Neuronal stem cell (in vitro differentiated cells): ENCODE measurements around the gene NSF.

Source experiments
- DNase-seq: peaks from one replicate; pipeline ENCODE4 v3.0.0-alpha.2; 2013; ENCODE audit warnings: low spot score
- H2AFZ ChIP-seq: one replicate; pipeline ENCODE4 v1.6.1; 2013; ENCODE audit warnings: mild to moderate bottlenecking, low read length, inconsistent platforms
- H2AK5ac ChIP-seq: 2 replicates; pipeline ENCODE4 v1.6.1; 2013; ENCODE audit warnings: low read depth, mild to moderate bottlenecking, inconsistent platforms, low read length, moderate library complexity, mixed read lengths
- H2BK120ac ChIP-seq: 2 replicates; pipeline ENCODE4 v1.6.1; 2013; ENCODE audit warnings: low read depth, mild to moderate bottlenecking, inconsistent platforms, low read length, moderate library complexity, mixed read lengths
- H2BK12ac ChIP-seq: one replicate; pipeline ENCODE4 v1.6.1; 2013; ENCODE audit warnings: low read length, inconsistent platforms
- H2BK15ac ChIP-seq: 2 replicates; pipeline ENCODE4 v1.6.1; 2013; ENCODE audit warnings: mild to moderate bottlenecking, low read length, inconsistent platforms, mixed read lengths
- H2BK5ac ChIP-seq: one replicate; pipeline ENCODE4 v1.6.1; 2013; ENCODE audit warnings: inconsistent platforms, mild to moderate bottlenecking, low read length, moderate library complexity
- H3K14ac ChIP-seq: one replicate; pipeline ENCODE4 v1.6.1; 2013; ENCODE audit warnings: low read length, inconsistent platforms
- H3K18ac ChIP-seq: 2 replicates; pipeline ENCODE4 v1.6.1; 2013; ENCODE audit warnings: low read length, inconsistent platforms
- H3K23ac ChIP-seq: 2 replicates; pipeline ENCODE4 v1.6.1; 2013; ENCODE audit warnings: low read depth, mild to moderate bottlenecking, mixed read lengths, low read length, inconsistent platforms; ENCODE audit not compliant: poor library complexity
- H3K27ac ChIP-seq: replicated peaks from 3 replicates; pipeline ENCODE4 v1.5.1; 2013; ENCODE audit warnings: low read length, inconsistent platforms
- H3K27me3 ChIP-seq, 3 experiments: 2 replicates each; pipeline ENCODE4 v1.6.1; 2013; ENCODE audit warnings: low read length in 3 of 3, mild to moderate bottlenecking in 2 of 3, inconsistent platforms in 1 of 3, low read depth in 1 of 3, mixed read lengths in 1 of 3, moderate library complexity in 1 of 3; ENCODE audit not compliant: control insufficient read depth in 3 of 3, insufficient read depth in 3 of 3
- H3K36me3 ChIP-seq, 2 donors: replicated peaks in 1 of 2; 2 replicates each; pipeline ENCODE4 v1.6.1; 2013; ENCODE audit warnings: low read length in 2 of 2; ENCODE audit not compliant: control insufficient read depth in 2 of 2, insufficient read depth in 2 of 2
- H3K4ac ChIP-seq: 2 replicates; pipeline ENCODE4 v1.6.1; 2013; ENCODE audit warnings: inconsistent platforms, mild to moderate bottlenecking, low read length, moderate library complexity
- H3K4me1 ChIP-seq, 2 donors: 1 replicate in 1 of 2; 2 replicates in 1 of 2; pipeline ENCODE4 v1.6.1; 2013; ENCODE audit warnings: low read length in 2 of 2, low read depth in 1 of 2; ENCODE audit not compliant: control insufficient read depth in 2 of 2, insufficient read depth in 1 of 2
- H3K4me2 ChIP-seq: one replicate; pipeline ENCODE4 v1.6.1; 2013; ENCODE audit warnings: mild to moderate bottlenecking, low read length, inconsistent platforms; ENCODE audit not compliant: insufficient read depth, poor library complexity, severe bottlenecking
- H3K4me3 ChIP-seq, 2 donors: 2 replicates each; pipeline ENCODE4 v1.5.1; 2013; ENCODE audit warnings: low read length in 2 of 2, mild to moderate bottlenecking in 2 of 2, inconsistent platforms in 1 of 2, moderate library complexity in 1 of 2
- H3K79me1 ChIP-seq: one replicate; pipeline ENCODE4 v1.6.1; 2013; ENCODE audit warnings: low read depth, mild to moderate bottlenecking, inconsistent platforms, low read length, moderate library complexity
- H3K9ac ChIP-seq: one replicate; pipeline ENCODE4 v1.6.1; 2013; ENCODE audit warnings: mild to moderate bottlenecking, low read depth, low read length, inconsistent platforms; ENCODE audit not compliant: poor library complexity
- H3K9me3 ChIP-seq, 2 donors: replicated peaks in 1 of 2; 2 replicates each; pipeline versions ENCODE3 to v1.6.1; 2013; ENCODE audit warnings: low read length in 2 of 2, mild to moderate bottlenecking in 2 of 2, inconsistent platforms in 1 of 2, low read depth in 1 of 2, mixed read lengths in 1 of 2, moderate library complexity in 1 of 2; ENCODE audit not compliant: control insufficient read depth in 2 of 2, insufficient read depth in 1 of 2
- H4K8ac ChIP-seq: one replicate; pipeline ENCODE4 v1.6.1; 2013; ENCODE audit warnings: low read depth, mild to moderate bottlenecking, inconsistent platforms, low read length, moderate library complexity
- H4K91ac ChIP-seq: one replicate; pipeline ENCODE4 v1.6.1; 2013; ENCODE audit warnings: low read length, low read depth, mild to moderate bottlenecking, inconsistent platforms; ENCODE audit not compliant: poor library complexity
- WGBS, 2 donors: extraction: QIAGEN DNeasy Blood & Tissue Kit; methylation state at CpG; one replicate each; pipeline ENCODE4 v1.1.7; 2013; ENCODE audit warnings: missing lambda C conversion rate in 2 of 2, mixed read lengths in 1 of 2; ENCODE audit not compliant: insufficient read length in 2 of 2, insufficient replicate concordance in 1 of 2; ENCODE audit errors: extremely low coverage in 2 of 2; 5-methylcytosine and 5-hydroxymethylcytosine counted together

Gene NSF

GRCh38 chr17:46727572-46728348 is 137.3 kb downstream of the NSF start:
- H3K14ac ChIP-seq: no peak overlapping the region
- no peaks in the 10 kb centered on the region for H3K79me1 ChIP-seq
- H2BK5ac ChIP-seq: no peak overlapping the region
- no peak overlapping the region for H3K27ac ChIP-seq
- H3K4me1 ChIP-seq: peaks cover 3 to 54% of the 10 kb centered on the region in 2 donors
- no peak overlapping the region for H4K8ac ChIP-seq
- DNase-seq: no peak
- no peak overlapping the region for H3K9ac ChIP-seq
- no peak overlapping the region for H2BK12ac ChIP-seq
- no peak overlapping the region for H2AK5ac ChIP-seq
- H3K4me2 ChIP-seq: no peak overlapping the region
- H3K23ac ChIP-seq: no peak overlapping the region
- H2BK120ac ChIP-seq: no peak overlapping the region
- peaks cover 0 to 10% of the 10 kb centered on the region in 2 donors for H3K36me3 ChIP-seq
- no peak overlapping the region for H2BK15ac ChIP-seq
- no CpG with 5 or more reads among the region's 4 CpGs for WGBS, 2 donors
- no peaks in the 10 kb centered on the region for H3K27me3 ChIP-seq
- H3K18ac ChIP-seq: no peak overlapping the region
- no peak overlapping the region for H3K4ac ChIP-seq
- H3K4me3 ChIP-seq: no peak overlapping the region
- no peaks in the 10 kb centered on the region for H3K9me3 ChIP-seq
- H4K91ac ChIP-seq: no peak overlapping the region
- H2AFZ ChIP-seq: no peak overlapping the region

- no peak overlapping the region for H3K23ac ChIP-seq
- H3K4me3 ChIP-seq: no peak overlapping the region
- no peak overlapping the region for H3K9ac ChIP-seq
- no peak overlapping the region for H4K8ac ChIP-seq
- no peak overlapping the region for H3K18ac ChIP-seq
- peaks cover 9 to 69% of the 10 kb centered on the region in 2 donors for H3K4me1 ChIP-seq
- no peak overlapping the region for H2BK15ac ChIP-seq
- DNase-seq: no peak
- no peak overlapping the region for H2BK5ac ChIP-seq
- no peak overlapping the region for H3K27ac ChIP-seq
- H3K14ac ChIP-seq: no peak overlapping the region
- peaks cover 0 to 10% of the 10 kb centered on the region in 2 donors for H3K36me3 ChIP-seq
- H3K4ac ChIP-seq: no peak overlapping the region
- no peaks in the 10 kb centered on the region for H3K27me3 ChIP-seq
- H2BK120ac ChIP-seq: no peak overlapping the region
- H2AK5ac ChIP-seq: no peak overlapping the region
- WGBS, 2 donors: no CpG with 5 or more reads among the region's 2 CpGs
- H3K79me1 ChIP-seq: no peaks in the 10 kb centered on the region
- H3K9me3 ChIP-seq: no peaks in the 10 kb centered on the region
- H3K4me2 ChIP-seq: no peak overlapping the region
- H4K91ac ChIP-seq: no peak overlapping the region
- no peak overlapping the region for H2AFZ ChIP-seq
- H2BK12ac ChIP-seq: no peak overlapping the region
These were observed 139.6 kb downstream of the NSF start for GRCh38 chr17:46730026-46730425.

- no peak overlapping the region for H3K4me2 ChIP-seq
- H3K18ac ChIP-seq: no peak overlapping the region
- H3K14ac ChIP-seq: no peak overlapping the region
- no peak overlapping the region for H2BK12ac ChIP-seq
- H3K4ac ChIP-seq: no peak overlapping the region
- no peak overlapping the region for H2BK120ac ChIP-seq
- no peak overlapping the region for H2BK15ac ChIP-seq
- H3K23ac ChIP-seq: no peak overlapping the region
- no peak overlapping the region for H2AFZ ChIP-seq
- H4K8ac ChIP-seq: no peak overlapping the region
- H3K27me3 ChIP-seq: no peaks in the 10 kb centered on the region
- no peak overlapping the region for H3K9ac ChIP-seq
- no peak overlapping the region for H3K4me3 ChIP-seq
- H3K4me1 ChIP-seq: peaks cover 9 to 67% of the 10 kb centered on the region in 2 donors
- no peaks in the 10 kb centered on the region for H3K9me3 ChIP-seq
- no peak overlapping the region for H2AK5ac ChIP-seq
- H2BK5ac ChIP-seq: no peak overlapping the region
- H3K27ac ChIP-seq: no peak overlapping the region
- no peak for DNase-seq
- H3K79me1 ChIP-seq: no peaks in the 10 kb centered on the region
- H3K36me3 ChIP-seq: peaks cover 0 to 10% of the 10 kb centered on the region in 2 donors
- no peak overlapping the region for H4K91ac ChIP-seq
- no CpG with 5 or more reads among the region's 1 CpG for WGBS, 2 donors
These were observed 140.2 kb downstream of the NSF start for GRCh38 chr17:46730679-46731078.

- no peak overlapping the region for H2AFZ ChIP-seq
- H3K23ac ChIP-seq: no peak overlapping the region
- no peak overlapping the region for H2AK5ac ChIP-seq
- no peaks in the 10 kb centered on the region for H3K27me3 ChIP-seq
- H4K8ac ChIP-seq: no peak overlapping the region
- no peak overlapping the region for H2BK120ac ChIP-seq
- no peaks in the 10 kb centered on the region for H3K9me3 ChIP-seq
- no peak overlapping the region for H3K4ac ChIP-seq
- H3K14ac ChIP-seq: no peak overlapping the region
- H3K4me2 ChIP-seq: peak overlapping the region; percentile 4
- H3K27ac ChIP-seq: peak overlapping the region; percentile 89
- H3K4me3 ChIP-seq: no peak overlapping the region
- peaks cover 0 to 10% of the 10 kb centered on the region in 2 donors for H3K36me3 ChIP-seq
- no peak overlapping the region for H2BK12ac ChIP-seq
- H3K4me1 ChIP-seq: peaks cover 12 to 52% of the 10 kb centered on the region in 2 donors
- DNase-seq: no peak
- H3K9ac ChIP-seq: no peak overlapping the region
- no peak overlapping the region for H2BK15ac ChIP-seq
- H3K18ac ChIP-seq: no peak overlapping the region
- no peak overlapping the region for H4K91ac ChIP-seq
- H3K79me1 ChIP-seq: no peaks in the 10 kb centered on the region
- H2BK5ac ChIP-seq: no peak overlapping the region
- no CpG with 5 or more reads among the region's 1 CpG for whole genome bisulfite sequencing, 2 donors
These were observed 141.7 kb downstream of the NSF start for GRCh38 chr17:46732160-46732559.
